Neutrophil (primary cell): ENCODE results near the gene PGLYRP3.
A peak's percentile ranks its signal among the peaks of the same experiment; 100 is the strongest.

Source experiments
- H3K27ac ChIP-seq: fragments of 200-600 bp; sonication (generic); 2 replicates; pipeline ENCODE4 v1.5.1; 2016; ENCODE audit warnings: mild to moderate bottlenecking, moderate library complexity
- H3K27me3 ChIP-seq: fragments of 200-600 bp; sonication (generic); 2 replicates; pipeline ENCODE4 v1.6.0; 2016; ENCODE audit warnings: mild to moderate bottlenecking
- H3K36me3 ChIP-seq: fragments of 200-600 bp; sonication (generic); 2 replicates; pipeline ENCODE4 v1.5.1; 2017
- H3K4me1 ChIP-seq, 2 experiments: fragments of 200-600 bp in 1 of 2; sonication (generic) in 1 of 2; 1 replicate in 1 of 2; 2 replicates in 1 of 2; pipeline versions ENCODE4 v1.5.1 to v1.6.1; 2013 to 2016; ENCODE audit warnings: low read depth in 1 of 2, low read length in 1 of 2, mild to moderate bottlenecking in 1 of 2, moderate library complexity in 1 of 2; ENCODE audit not compliant: control insufficient read depth in 1 of 2, insufficient read depth in 1 of 2
- H3K4me3 ChIP-seq, 2 experiments: fragments of 200-600 bp in 1 of 2; sonication (generic) in 1 of 2; 1 replicate in 1 of 2; 2 replicates in 1 of 2; pipeline ENCODE4 v1.5.1; 2013 to 2016; ENCODE audit warnings: low read depth in 1 of 2, low read length in 1 of 2, mild to moderate bottlenecking in 1 of 2, moderate library complexity in 1 of 2
- H3K9me3 ChIP-seq: fragments of 200-600 bp; sonication (generic); 2 replicates; pipeline ENCODE4 v1.5.1; 2016
- TF ChIP-seq, protein P1 (sequence below): fragments of 200-600 bp; sonication (generic); IDR thresholded peaks from 2 replicates; pipeline ENCODE4 v1.5.1; 2016; ENCODE audit warnings: antibody characterized with exemption

PGLYRP3 gene

GRCh38 chr1:153355445-153356071, 42.8 kb upstream of the PGLYRP3 start:
- H3K27me3 ChIP-seq: no peaks in the 10 kb centered on the region
- H3K36me3 ChIP-seq: peaks cover 31% of the 10 kb centered on the region
- TF ChIP-seq, protein P1, sequence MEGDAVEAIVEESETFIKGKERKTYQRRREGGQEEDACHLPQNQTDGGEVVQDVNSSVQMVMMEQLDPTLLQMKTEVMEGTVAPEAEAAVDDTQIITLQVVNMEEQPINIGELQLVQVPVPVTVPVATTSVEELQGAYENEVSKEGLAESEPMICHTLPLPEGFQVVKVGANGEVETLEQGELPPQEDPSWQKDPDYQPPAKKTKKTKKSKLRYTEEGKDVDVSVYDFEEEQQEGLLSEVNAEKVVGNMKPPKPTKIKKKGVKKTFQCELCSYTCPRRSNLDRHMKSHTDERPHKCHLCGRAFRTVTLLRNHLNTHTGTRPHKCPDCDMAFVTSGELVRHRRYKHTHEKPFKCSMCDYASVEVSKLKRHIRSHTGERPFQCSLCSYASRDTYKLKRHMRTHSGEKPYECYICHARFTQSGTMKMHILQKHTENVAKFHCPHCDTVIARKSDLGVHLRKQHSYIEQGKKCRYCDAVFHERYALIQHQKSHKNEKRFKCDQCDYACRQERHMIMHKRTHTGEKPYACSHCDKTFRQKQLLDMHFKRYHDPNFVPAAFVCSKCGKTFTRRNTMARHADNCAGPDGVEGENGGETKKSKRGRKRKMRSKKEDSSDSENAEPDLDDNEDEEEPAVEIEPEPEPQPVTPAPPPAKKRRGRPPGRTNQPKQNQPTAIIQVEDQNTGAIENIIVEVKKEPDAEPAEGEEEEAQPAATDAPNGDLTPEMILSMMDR: peak; percentile 93

DNA sequence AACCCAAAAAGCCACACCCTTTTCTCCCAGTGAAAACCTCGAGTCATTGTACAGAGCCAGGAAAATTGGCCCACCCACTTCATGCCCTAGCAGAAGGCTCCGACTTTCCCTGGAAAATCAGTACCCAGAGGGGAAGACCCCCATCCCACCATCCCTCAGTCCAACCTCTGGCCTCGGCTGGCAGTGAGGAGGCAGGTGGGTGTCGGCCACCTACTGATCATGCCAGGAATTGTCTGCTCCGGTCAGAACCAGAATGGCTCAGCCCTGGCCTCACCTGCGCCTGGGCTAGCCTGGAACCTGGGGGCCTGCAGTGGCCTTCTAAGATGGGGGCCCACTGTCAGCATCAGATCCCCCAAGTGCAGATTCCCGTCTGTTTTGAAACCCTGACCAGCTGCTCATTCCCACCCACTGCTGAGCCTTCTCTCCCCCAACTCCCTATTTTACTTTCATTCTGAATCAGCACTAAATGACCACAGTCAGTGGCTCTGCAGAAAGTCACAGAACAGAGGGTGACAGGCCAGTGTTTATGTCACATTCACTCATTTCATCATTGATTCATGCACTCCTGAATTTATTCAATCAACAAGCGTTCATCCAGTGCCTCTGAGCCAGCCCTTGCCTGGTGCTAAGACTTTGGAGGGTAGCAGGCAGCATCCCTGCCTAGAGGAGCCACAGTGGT, 41.9 kb upstream of the PGLYRP3 start:
- Histone ChIP-seq H3K27me3 (no peaks in the 10 kb centered on the region), H3K27ac (peak overlapping the region; percentile 100), H3K4me1 (peaks cover 67 to 82% of the 10 kb centered on the region in 2 experiments), H3K36me3 (peaks cover 22% of the 10 kb centered on the region), H3K9me3 (peaks cover under 1% of the 10 kb centered on the region), H3K4me3 (peak overlapping the region in 1 of 2 experiments; percentile 97)
- TF ChIP-seq, protein P1: no peak

More at GRCh38 chr1:153355445-153356071, 42.8 kb upstream of the PGLYRP3 start:
- Histone ChIP-seq H3K9me3 (peaks cover 5% of the 10 kb centered on the region), H3K4me1 (peaks cover 70 to 86% of the 10 kb centered on the region in 2 experiments), H3K27ac (peak overlapping the region; percentile 100), H3K4me3 (peak overlapping the region; percentile 97)

DNA sequence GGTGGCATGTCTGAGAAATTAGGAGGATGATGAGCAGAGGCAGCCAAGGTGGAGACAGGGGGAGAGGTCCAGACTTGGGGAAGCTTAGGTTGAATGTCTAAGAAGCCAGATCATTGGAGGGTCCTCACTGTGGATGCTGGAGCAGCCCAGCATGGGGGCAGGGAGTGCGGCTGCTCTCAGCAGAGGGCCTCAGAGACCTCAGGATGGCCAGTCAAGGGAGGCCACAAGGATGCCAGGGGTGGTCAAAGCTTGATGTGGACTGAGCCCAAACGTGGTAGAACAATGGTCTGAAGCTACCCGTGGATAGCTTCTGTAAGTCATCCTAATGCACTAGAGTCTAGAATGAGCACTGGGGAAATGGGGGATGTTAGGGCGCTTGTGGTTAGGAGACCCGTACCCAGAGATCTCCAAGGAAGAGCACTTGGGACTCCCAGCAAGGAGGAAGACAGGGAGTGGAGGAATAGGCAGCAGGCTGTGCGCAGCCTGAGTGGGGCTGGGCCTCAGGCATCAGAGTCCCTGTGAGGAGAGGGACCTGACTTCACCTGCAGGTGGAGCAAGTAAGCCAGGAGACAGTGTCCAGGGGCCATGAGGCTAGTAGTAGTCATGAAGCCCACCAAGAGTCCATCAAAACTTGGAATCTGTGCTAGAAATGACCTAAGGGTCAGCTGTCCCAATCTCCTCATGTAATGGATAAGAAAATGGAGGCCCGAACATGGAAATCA, 40.6 kb upstream of the PGLYRP3 start:
- Histone ChIP-seq H3K4me1 (peaks cover 80 to 82% of the 10 kb centered on the region in 2 experiments), H3K36me3 (peaks cover 9% of the 10 kb centered on the region), H3K27ac (peak overlapping the region; percentile 100), H3K27me3 (no peaks in the 10 kb centered on the region), H3K4me3 (no peak overlapping the region), H3K9me3 (no peaks in the 10 kb centered on the region)
- TF ChIP-seq, protein P1: no peak

GRCh38 chr1:153352523-153352922, 39.8 kb upstream of the PGLYRP3 start:
- peaks cover 75 to 80% of the 10 kb centered on the region in 2 experiments for H3K4me1 ChIP-seq
- peaks cover under 1% of the 10 kb centered on the region for H3K36me3 ChIP-seq
- TF ChIP-seq, protein P1: peak; percentile 93
- H3K9me3 ChIP-seq: no peaks in the 10 kb centered on the region
- H3K27ac ChIP-seq: peak overlapping the region; percentile 100
- no peaks in the 10 kb centered on the region for H3K27me3 ChIP-seq
- H3K4me3 ChIP-seq: no peak overlapping the region

DNA sequence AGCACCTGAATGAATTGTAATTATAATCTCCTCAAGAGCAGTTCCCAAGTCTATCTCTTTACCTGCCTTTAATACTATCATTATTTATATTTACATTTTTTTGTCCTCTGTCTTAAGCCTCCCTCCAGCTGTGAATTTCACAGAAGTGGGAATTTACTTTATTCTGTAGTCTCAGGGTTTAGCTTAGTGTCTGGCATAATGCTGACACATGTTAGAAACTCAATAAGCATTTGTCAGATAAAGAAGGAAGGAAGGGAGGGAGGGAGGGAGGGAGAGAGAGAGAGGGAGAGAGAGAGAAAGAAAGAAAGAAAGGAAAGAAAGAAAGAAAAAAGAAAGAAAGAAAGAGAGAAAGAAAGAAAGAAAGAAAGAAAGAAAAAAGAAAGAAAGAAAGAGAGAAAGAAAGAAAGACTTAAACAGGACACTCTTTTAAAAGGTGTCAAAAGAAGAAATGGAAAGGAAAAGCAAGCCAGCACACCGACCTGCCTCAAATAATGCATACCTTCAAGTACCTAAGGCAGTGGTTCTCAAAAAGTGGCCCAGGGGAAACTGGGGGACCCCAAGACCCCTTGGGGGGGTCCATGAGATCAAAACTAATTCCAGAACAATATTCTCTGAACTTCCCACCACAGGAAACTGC, 37.7 kb upstream of the PGLYRP3 start:
- peaks cover 66 to 72% of the 10 kb centered on the region in 2 experiments for H3K4me1 ChIP-seq
- no peaks in the 10 kb centered on the region for H3K36me3 ChIP-seq
- H3K27me3 ChIP-seq: no peaks in the 10 kb centered on the region
- no peak overlapping the region for H3K4me3 ChIP-seq
- no peak overlapping the region for H3K27ac ChIP-seq
- no peaks in the 10 kb centered on the region for H3K9me3 ChIP-seq
- TF ChIP-seq, protein P1: no peak
